Uterus (tissue), 4 donors: Measurements from ENCODE around the gene NAV2. TPM values are rescaled to one million over a fixed set of nuclear protein-coding genes. Genes with fewer than 3 reads are reported as not detected.

Experiments used
- DNase-seq, 2 donors: peaks; one replicate each; pipeline ENCODE4 v3.0.0-alpha.2; 2019 to 2020
- H3K27ac ChIP-seq, 2 donors: fragments of 200-600 bp; sonication (generic); 1 replicate in 1 of 2; 2 replicates in 1 of 2; pipeline ENCODE4 v1.5.1; 2016 to 2018
- H3K27me3 ChIP-seq, 2 donors: fragments of 200-600 bp; sonication (generic); one replicate each; pipeline ENCODE4 v1.5.1; 2018 to 2019; ENCODE audit warnings: control low read depth in 1 of 2
- H3K36me3 ChIP-seq, 2 donors: fragments of 200-600 bp; sonication (generic); one replicate each; pipeline ENCODE4 v1.5.1; 2019; ENCODE audit warnings: control low read depth in 1 of 2
- H3K4me1 ChIP-seq, 2 donors: fragments of 200-600 bp; sonication (generic); one replicate each; pipeline ENCODE4 v1.5.1; 2018 to 2019; ENCODE audit warnings: control low read depth in 1 of 2
- H3K4me3 ChIP-seq, 2 donors: fragments of 200-600 bp; sonication (generic); 1 replicate in 1 of 2; 2 replicates in 1 of 2; pipeline ENCODE4 v1.5.1; 2018 to 2019; ENCODE audit warnings: mild to moderate bottlenecking in 1 of 2
- H3K9me3 ChIP-seq, 2 donors: fragments of 200-600 bp; sonication (generic); one replicate each; pipeline ENCODE4 v1.5.1; 2019; ENCODE audit warnings: control low read depth in 1 of 2
- CTCF ChIP-seq, 4 experiments: fragments of 200-600 bp in 2 of 4; fragments of 450-650 bp in 2 of 4; sonication (generic) in 2 of 4; IDR thresholded peaks; one replicate each; pipeline ENCODE4 v1.5.1; 2016 to 2019; ENCODE audit warnings: antibody characterized with exemption in 4 of 4, mild to moderate bottlenecking in 2 of 4, moderate library complexity in 1 of 4
- POLR2A ChIP-seq, 2 donors: fragments of 450-650 bp; IDR thresholded peaks; one replicate each; pipeline ENCODE4 v1.6.1; 2016; ENCODE audit warnings: antibody characterized with exemption in 2 of 2, mild to moderate bottlenecking in 1 of 2, moderate library complexity in 1 of 2
- intact Hi-C: fragments of 100-400 bp; cut with DNase I; formaldehyde crosslinking; loops from one replicate; pipeline ENCODE4 v1.15.1; 2023; ENCODE audit warnings: low total_unique reads
- total RNA-seq, 4 donors: library from RNA; depleted of rRNA in 3 of 4; stranded (reverse); fragments of >200 nt in 3 of 4; gene quantifications; one replicate each; pipeline versions ENCODE4 v1.1.0 to v1.2.4, GENCODE V29; 2014 to 2023
- donor health status: DM: yes; HTN: yes; CAD: no.

NAV2 gene
- total RNA-seq, 4 donors from 2014 or later, result 2.6 to 31.6 (median 5.7) TPM

GRCh38 chr11:19810852-19811251, 98.2 kb downstream of the NAV2 start:
- H3K9me3 ChIP-seq, result no peaks in the 10 kb centered on the region
- H3K36me3 ChIP-seq, result no peaks in the 10 kb centered on the region
- H3K27ac ChIP-seq, result no peak overlapping the region
- H3K4me1 ChIP-seq, result no peaks in the 10 kb centered on the region
- no peak for DNase-seq
- no peak overlapping the region for H3K4me3 ChIP-seq
- H3K27me3 ChIP-seq, result no peaks in the 10 kb centered on the region
- TF ChIP-seq POLR2A (IDR thresholded peaks at IDR 0.05), result no peak
- no peak for TF ChIP-seq CTCF (IDR thresholded peaks at IDR 0.05)
- intact Hi-C loops, result no loop called here

- Histone ChIP-seq H3K4me3 (no peak overlapping the region), H3K27ac (no peak overlapping the region), H3K4me1 (no peaks in the 10 kb centered on the region), H3K9me3 (no peaks in the 10 kb centered on the region), H3K27me3 (no peaks in the 10 kb centered on the region), H3K36me3 (no peaks in the 10 kb centered on the region)
- TF ChIP-seq POLR2A (IDR thresholded peaks at IDR 0.05), result no peak
- no peak for TF ChIP-seq CTCF (IDR thresholded peaks at IDR 0.05)
- intact Hi-C loops, result no loop called here
- no peak for DNase-seq
These were observed 98.7 kb downstream of the NAV2 start for GRCh38 chr11:19811380-19811779.

- Histone ChIP-seq H3K27ac (no peak overlapping the region), H3K9me3 (no peaks in the 10 kb centered on the region), H3K4me3 (no peak overlapping the region), H3K4me1 (no peaks in the 10 kb centered on the region), H3K27me3 (no peaks in the 10 kb centered on the region), H3K36me3 (no peaks in the 10 kb centered on the region)
- TF ChIP-seq POLR2A (IDR thresholded peaks at IDR 0.05) (no peak), CTCF (IDR thresholded peaks at IDR 0.05) (no peak)
- DNase-seq, result no peak
- intact Hi-C loops, result no loop called here
These were observed 99.5 kb downstream of the NAV2 start for GRCh38 chr11:19812096-19812495.

- H3K27ac ChIP-seq, result no peak overlapping the region
- no peaks in the 10 kb centered on the region for H3K27me3 ChIP-seq
- TF ChIP-seq POLR2A (IDR thresholded peaks at IDR 0.05) (no peak), CTCF (IDR thresholded peaks at IDR 0.05) (no peak)
- H3K9me3 ChIP-seq, result no peaks in the 10 kb centered on the region
- intact Hi-C loops, result no loop called here
- no peaks in the 10 kb centered on the region for H3K4me1 ChIP-seq
- DNase-seq, result no peak
- no peaks in the 10 kb centered on the region for H3K36me3 ChIP-seq
- H3K4me3 ChIP-seq, result no peak overlapping the region
These were observed 100.1 kb downstream of the NAV2 start for GRCh38 chr11:19812710-19813109.

- intact Hi-C loops, result no loop called here
- no peaks in the 10 kb centered on the region for H3K4me1 ChIP-seq
These were observed 100.7 kb downstream of the NAV2 start for GRCh38 chr11:19813158-19813879.

More at GRCh38 chr11:19813158-19813879, 100.7 kb downstream of the NAV2 start:
- Histone ChIP-seq H3K27ac (no peak overlapping the region), H3K4me3 (no peak overlapping the region), H3K27me3 (no peaks in the 10 kb centered on the region), H3K36me3 (no peaks in the 10 kb centered on the region), H3K9me3 (no peaks in the 10 kb centered on the region)
- TF ChIP-seq POLR2A (IDR thresholded peaks at IDR 0.05) (no peak), CTCF (IDR thresholded peaks at IDR 0.05) (no peak)
- no peak for DNase-seq
